ENCODE results near the gene EHHADH.

- no peak for TF ChIP-seq CTCF (IDR thresholded peaks at IDR 0.05)
- no peak for TF ChIP-seq EP300 (IDR thresholded peaks at IDR 0.05)
- no peak for TF ChIP-seq RARB (CRISPR knock-in tag; IDR thresholded peaks at IDR 0.05)
- TF ChIP-seq POLR2A (IDR thresholded peaks at IDR 0.05; ENCODE audit: low read length) = no peak
- no peak for TF ChIP-seq PHF8 (IDR thresholded peaks at IDR 0.05; ENCODE audit: borderline replicate concordance, low read depth)
- TF ChIP-seq CHD4 (IDR thresholded peaks at IDR 0.05; ENCODE audit: borderline replicate concordance) = no peak
- TF ChIP-seq RNF2 (IDR thresholded peaks at IDR 0.05; ENCODE audit: borderline replicate concordance, low read depth) = no peak
- TF ChIP-seq, protein P1, sequence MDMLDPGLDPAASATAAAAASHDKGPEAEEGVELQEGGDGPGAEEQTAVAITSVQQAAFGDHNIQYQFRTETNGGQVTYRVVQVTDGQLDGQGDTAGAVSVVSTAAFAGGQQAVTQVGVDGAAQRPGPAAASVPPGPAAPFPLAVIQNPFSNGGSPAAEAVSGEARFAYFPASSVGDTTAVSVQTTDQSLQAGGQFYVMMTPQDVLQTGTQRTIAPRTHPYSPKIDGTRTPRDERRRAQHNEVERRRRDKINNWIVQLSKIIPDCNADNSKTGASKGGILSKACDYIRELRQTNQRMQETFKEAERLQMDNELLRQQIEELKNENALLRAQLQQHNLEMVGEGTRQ (IDR thresholded peaks at IDR 0.05) = no peak
- no peak for TF ChIP-seq HOXA7 (CRISPR knock-in tag; IDR thresholded peaks at IDR 0.05)
- TF ChIP-seq PBX3 (IDR thresholded peaks at IDR 0.05) = no peak
- TF ChIP-seq MAFK (IDR thresholded peaks at IDR 0.05; ENCODE audit: partially characterized antibody) = no peak
Observed at GRCh38 chr3:185264849-185265553, 11.2 kb upstream of the EHHADH start.
